GM19463 (cell line): ENCODE measurements around the gene GNLY.

Experiments used
- ATAC-seq: cut with Tn5 transposase; IDR thresholded peaks from one replicate; pipeline ENCODE4 v1.9.1; 2021; ENCODE audit warnings: mild to moderate bottlenecking, moderate library complexity; ENCODE audit not compliant: unreplicated experiment

Gene GNLY

DNA sequence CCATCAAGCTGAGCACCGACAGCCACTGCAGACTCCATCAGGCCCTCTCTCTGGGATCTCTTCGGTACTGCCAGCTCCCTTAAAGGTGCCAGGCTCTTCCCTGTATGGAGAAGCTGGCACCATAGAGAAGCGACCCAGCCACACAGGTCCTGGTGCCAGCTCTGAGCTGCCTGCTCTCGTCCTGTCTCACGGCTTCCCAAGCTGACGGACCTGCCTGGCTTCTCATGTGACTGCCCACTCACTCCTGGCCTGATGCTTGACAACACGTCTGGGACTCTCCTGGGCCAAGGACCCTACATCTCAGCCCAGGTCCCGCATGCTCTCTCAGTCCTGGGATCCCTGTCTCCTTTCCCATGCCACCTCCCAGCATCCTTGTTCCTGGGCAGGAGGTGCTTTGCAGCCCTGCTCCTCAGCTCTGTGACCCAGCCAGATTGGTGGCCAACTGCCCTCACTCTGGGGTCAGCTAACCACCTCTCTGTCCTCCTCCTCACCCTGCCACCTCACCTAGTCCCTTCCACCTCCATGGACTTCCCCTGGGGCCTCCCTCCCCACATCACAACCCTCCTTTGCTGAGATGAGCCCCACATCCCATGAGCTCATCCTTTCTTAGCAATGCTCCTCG is 47.2 kb downstream of the GNLY start:
- no peak for ATAC-seq

DNA sequence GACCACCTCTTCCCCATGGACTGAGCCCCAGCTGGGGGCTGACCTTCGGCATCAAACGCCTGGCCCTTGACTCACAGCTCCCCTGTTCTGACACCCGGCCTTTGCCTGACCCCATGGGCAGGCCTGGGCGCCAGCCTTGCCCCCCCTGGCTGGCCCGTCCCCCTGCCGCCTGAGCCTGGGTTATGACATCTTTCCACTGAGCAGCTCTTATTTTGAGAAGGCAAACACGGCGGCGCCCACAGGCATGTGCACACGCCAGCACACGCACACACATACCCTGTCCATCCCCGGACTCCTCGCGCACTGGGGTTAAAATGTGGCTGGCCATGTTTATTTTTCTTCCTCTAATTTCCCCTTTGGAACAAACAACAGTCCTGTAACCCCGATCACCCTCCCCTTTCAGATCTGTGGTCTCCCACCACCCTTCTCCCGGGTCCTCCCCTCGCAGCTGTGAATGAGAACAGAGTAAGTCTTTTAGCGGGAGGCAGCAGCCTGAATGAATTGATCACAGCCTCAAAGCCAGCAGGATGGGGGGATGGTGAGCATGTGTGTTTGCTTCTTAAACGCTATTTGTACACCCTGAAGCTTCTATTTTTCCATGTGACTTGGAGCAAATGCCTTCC is 47.8 kb downstream of the GNLY start:
- ATAC-seq = no peak

DNA sequence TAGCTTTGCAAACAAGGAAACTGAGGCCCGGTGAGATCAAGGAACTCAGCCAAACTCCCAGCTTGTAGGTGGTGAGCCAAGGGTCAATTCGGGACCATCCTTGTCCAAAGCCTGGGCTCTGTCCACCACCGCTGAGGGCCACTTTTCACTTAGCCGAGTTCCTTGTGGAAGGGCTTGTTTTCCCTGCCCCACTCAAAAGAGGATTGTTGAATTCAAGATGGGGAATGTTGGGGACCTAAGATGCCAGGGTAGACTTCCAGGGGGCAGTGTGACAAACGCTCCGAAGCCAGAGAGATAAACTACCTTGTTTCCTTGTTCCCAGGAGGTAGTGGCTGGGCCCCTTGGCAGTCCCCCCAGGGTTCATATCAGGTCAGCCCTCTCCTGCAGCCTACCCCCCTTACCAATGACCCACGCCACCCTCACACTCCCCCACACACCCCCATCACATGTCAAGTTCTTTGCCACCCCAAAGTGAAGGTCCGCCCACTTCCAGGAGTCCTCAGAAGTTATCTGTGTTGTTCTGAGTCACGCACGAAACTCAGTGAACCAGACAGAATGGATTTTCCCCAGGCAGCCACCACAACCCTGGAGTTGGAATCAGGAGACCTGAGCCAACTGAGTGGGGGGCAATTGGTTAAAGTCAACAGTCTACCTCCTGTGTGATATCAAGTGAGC is 49.3 kb downstream of the GNLY start:
- ATAC-seq = no peak

DNA sequence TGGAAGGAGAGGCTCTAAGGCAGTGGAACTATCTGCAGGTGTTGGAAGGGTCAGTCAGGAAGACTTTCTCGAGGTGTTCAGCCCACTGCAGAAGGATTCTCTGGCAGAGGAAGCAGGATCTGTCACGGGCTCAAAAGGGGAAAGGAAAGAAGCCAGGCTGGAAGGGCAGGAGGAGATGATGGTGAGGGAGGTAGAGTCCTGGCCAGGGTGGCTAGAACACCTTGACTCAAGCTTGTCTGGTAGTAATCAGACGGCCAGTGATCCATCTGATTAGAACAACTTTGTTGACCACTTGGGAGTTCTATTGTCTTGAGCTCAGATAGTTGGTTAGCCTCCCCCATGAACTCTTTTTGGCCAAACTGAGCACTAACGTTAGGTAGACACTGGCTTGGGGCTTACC is 49.9 kb downstream of the GNLY start:
- no peak for ATAC-seq

DNA sequence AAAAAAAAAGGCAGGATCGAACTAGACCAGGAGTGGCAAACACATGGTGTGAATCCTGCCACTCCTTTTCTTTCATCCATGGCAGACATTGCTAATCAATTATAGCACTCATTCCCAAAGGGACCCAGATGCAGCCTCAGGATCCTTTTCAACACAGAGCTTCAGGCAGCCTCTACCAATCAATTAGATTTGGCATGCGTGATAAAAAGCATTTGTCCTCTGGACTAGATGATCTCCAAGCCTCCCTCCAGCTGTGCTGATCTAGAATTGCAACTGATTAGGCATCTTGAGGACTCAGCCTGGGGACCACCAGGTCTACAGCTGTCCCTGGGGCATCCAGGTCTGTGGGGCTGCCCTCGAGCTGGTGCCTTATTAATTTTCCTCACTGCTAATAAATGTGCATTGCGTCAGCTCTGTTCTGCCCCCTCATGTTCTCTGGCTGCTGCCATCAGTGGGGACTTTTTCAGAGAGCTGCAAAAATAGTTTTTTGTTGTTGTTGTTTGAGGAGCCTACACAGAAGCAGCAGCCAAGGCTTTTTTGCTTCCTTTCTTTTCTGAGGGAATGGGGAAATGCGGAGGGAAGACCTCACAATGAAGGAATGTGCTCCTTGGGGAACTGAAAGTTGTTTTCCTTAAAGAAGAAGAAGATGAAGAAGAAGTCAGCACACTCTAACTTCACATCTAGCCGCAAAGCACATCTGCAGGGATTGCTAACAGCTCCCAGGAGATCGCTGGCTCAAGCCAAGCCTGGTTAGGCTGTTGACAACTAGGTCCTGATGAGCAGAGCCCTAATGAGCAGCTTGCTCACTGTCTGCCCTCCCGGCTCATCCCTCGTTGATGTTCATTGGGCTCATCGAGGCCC is 50.8 kb downstream of the GNLY start:
- no peak for ATAC-seq

DNA sequence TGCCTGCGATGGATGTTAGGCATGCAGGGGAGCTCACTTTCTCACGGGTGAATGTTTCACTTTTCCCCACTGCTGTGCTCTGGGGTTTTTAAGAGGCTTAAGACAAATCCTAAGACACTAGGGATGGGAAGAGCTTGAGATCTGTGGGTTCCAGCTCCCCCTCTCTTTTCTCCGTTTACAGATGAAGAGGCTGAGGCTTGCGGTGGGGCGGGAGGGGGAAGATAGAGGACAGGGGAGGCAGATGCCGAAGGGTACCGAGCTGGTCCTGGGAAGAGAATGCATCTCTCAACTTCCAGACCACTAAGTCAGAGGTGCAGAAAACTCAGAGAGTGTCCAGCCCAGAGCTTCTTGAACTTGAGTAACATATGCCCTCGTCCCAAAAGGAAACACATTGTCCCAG is 51.5 kb downstream of the GNLY start:
- no peak for ATAC-seq

DNA sequence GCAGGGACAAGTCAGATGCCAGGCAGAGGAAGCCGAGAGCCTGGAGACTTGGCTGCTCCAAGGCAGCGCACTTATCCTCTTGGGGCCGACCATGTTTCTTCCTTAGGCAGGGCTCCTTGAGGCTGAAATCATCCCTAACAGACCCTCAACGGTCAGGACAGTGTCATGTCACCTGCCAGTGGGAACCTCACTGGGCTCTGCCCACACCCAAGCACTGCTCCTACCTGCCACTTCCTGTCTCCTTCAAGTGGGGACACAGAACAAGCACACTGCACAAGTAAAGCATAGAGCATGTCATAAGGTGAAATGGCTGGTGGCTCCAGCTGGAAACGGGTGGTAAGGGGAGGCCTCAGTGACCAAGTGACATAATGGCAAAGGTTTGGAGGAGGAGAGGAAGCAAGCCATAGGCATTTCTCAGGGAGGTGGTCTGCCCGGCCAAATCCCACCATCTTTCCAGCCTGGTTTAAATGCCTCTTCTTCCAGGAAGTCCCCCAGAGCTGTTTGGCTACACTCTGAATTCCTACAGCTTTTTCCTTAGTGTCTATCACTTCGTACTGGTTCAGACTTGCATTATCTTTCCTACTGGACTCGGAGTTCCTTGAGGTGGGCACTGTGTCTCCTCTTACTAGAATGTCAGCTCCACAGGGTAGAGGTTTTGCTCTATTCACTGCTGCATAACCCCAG is 52.3 kb downstream of the GNLY start:
- no peak for ATAC-seq

DNA sequence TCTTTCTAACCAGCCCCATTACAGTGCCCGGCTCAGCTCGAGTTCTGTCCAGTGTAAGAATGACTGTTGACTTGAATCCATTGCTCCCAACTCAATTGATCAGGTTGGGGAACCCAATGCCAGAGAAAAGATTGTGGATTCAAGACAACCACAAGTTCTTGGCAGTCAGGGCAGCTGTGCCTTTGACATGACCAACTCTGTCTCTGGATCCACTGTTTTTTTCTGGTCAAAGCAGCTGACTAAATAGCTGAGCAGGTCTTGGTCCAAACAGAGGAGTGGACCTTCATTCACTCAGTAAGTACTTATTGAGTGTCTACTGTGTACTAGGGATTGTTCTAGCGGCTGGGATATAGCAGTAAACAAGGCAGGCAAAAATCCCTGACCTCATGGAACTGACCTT is 53.3 kb downstream of the GNLY start:
- no peak for ATAC-seq

DNA sequence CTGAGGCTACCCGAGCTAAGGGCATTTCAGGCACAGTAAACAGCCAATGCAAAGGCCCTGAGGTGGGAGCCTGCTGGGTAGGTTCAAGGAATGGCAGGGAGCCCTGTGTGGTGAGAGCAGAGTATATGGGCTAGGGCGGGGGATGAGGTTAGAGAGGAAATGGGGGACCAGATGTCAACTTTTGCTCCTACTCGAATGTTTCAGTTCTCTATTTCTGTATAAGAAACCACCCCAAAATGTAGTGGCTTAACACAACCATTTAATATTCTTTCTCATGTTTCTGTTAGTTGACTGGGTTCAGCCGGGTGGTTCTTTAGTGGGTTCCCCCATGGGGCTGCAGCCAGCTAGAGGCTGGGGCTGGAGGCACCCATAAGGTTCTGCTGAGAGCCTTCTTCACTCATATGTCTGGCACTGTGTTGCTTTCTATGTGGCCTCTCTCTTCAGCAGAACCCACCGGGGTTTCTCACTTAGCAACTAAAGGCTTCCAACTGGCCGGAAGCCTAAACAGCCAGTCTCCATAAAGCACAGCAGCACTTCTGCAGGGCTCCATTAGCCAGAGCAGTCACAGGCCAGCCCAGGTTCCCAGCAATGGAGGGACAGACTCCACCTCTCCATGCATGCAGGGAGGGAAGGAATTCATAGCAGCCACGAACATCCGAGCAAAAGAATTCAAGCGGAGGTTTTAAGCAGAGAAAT is 54.0 kb downstream of the GNLY start:
- ATAC-seq = no peak
